Activated CD4-positive, alpha-beta T cell treated with anti-CD3 and anti-CD28 coated beads, Interleukin-2, amount 50 U/mL, for 16 hours (primary cell): ENCODE results near the gene PVALB.

ENCODE experiments used
- DNase-seq: peaks from one replicate; pipeline ENCODE4 v3.0.0-alpha.2; 2020

The PVALB gene

DNA sequence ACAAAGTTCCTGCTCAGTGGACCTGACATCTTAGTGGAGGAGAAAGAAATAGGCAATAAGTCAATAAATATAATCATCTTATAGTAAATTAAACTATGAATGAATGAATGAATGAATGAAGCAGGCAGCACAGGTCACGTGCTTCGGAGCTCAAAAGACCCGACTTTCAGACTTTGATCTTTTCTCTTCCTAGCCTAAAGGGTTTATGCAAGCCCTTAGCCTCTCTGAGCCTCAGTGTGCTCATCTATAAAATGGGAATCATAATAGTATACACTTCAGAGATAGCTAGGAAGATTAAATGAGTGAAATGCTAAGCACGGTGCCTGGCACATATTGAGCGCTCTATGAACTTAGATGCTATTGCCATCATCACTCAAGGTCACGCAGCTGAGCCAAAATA lies 7.5 kb downstream of the PVALB start:
- DNase-seq, result no peak

DNA sequence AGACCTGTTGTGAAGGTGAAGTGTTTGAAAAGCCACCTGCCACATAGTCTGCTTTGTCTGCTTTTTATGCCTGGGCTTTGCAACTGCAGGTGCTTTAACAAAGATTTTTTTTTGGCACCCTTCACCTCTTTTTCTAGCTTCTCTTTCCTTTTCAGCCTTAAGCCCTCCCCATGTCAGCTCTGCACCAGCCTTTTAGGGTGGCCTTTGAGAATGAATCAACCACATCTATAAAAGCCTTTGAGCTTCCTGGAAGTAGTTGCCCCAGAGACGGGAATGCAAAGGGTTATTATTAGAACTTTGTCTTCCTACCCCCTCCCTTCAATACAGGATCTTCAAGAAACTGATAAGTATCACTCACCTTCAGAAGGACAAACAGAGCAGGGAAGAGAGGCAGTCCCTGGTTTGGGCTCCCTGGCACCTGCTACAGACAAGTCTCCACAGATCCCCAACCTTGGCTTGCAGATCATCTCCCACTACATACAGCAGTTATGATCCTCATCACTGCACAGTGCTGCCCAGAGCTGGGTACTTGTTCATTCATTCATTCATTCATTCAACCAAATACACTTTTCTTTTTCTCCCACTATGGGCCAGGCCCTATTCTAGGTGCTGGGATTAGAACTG lies 8.0 kb downstream of the PVALB start:
- no peak for DNase-seq

DNA sequence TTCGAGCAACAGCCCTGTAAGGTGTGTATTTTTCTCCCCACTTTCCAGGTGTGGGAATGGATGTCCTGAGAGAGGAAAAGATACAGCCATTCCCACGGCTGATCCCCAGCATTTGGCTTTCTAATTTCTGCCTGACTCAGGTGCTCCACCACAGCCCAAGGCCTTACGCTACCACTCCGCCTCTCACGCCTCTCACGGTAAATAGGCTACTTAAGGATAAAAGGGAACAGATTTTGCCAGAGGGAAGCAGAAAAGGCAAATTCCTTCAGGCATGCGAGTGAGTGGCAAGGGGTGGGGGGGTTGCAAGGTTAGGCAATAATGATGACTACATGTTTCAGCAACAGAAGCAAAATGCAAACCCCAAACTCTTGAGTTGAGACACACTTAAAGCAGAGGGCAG lies 9.2 kb downstream of the PVALB start:
- DNase-seq, result no peak

DNA sequence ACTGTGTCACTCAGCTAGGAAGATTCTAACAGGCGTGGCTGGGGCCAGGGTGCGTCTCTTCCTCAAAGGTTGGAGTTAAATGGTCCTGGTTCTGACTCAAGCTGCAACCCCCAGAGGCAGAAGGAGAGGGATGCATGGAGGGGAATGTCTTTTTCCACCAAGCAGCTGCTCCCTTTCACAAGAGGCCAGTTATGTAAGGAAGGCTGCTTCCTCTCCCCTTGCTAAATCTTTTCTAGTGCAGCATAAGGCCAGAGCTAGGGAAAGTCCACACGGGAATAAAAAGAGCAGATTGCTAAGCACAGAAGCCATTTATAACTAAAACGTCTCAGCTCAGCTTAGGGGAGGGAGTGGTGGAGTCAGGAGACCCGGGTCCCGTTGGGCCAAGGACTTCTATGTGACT lies 10.0 kb downstream of the PVALB start:
- no peak for DNase-seq

DNA sequence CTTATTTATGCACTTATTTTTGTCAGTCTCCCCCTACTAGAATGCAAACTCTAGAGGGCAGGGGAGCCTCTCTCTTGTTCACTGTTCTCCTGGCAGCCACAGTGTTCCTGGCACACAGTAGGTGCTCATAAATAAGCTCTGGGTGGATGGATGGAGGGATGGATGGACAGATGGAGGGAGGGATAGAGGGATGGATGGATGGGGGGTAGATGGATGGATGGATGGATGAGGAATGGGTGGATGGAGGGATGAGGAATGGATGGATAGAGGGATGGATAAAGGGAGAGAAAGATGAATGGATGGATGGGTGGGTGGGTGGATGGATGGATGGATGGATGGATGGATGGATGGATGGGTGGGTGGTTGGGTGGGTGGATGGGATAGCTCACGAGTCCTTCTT lies 13.5 kb downstream of the PVALB start:
- DNase-seq, result no peak

DNA sequence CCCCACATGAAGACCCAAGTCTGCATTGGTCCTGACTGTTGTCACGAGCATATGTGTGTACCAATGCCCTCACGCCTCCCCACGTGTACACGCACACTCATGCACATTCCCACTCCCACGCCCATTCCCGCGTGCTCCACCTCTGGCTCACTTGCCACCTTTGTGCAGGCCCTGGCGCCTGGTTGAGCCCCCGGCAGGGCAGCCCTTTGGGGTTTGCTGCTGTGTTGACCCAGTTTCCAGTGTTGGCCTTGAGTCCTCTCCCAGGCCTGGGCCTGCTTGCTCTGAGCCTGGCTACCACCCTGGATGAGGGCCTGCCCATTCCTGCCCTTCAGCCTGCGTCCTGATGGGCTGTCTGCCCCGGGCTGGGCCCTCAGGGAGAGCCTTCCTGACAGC lies 18.2 kb downstream of the PVALB start:
- DNase-seq, result no peak

DNA sequence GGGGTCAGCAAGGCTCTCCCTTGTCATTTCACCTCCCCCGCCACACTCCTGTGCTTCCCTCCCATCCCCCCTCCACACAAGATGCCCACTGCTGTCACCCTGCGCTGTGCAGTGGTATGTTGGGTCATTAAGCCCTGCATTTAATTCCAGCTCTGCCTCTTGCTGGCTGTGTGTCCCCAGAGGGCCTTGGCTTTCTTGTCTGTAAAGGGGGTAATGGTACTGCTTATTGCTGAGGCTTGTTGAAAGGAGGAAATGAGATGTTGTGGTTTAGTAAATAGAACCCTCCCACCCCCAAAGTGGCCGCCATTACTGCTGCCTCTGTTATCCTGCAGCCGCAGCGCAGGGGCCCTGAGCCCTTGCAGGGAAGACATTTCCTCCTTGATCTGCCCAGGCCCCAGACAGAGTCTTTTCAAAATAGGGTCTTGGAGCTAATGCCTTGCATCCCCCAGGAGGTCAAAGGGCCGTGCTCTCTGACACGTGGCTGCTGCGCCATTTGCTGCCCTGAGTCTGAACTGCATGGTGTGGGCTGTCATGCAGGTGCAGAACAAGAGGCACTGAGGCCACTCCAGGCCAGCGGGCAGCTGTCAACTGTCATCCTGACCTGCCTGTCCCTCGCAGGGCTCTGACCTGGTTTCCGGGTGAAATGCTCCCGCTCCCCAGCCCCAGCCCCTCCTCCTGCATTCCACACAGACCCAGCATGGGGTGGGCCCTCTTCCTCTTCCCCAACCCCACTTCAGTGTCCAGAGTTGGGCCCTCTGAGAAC lies 18.7 kb downstream of the PVALB start:
- no peak for DNase-seq

DNA sequence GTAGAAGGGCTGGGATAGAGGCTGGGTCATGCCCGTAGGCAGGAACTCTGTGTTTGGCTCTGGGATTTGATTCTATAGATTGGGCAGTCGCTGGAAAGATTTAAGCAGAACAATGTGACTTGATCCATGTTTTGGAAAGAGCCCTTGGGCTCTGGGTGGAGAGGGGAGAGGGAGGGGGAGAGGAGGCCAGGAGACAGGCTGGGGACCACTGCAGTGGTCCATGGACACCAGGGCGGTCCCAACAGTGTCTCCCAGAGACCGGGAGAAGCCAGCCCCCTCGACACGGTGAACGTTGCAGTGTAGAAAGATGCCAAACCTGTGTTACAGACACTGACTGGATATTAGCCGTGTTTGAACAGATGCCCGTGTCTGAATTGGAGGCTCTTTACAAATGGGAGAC lies 19.5 kb downstream of the PVALB start:
- no peak for DNase-seq

DNA sequence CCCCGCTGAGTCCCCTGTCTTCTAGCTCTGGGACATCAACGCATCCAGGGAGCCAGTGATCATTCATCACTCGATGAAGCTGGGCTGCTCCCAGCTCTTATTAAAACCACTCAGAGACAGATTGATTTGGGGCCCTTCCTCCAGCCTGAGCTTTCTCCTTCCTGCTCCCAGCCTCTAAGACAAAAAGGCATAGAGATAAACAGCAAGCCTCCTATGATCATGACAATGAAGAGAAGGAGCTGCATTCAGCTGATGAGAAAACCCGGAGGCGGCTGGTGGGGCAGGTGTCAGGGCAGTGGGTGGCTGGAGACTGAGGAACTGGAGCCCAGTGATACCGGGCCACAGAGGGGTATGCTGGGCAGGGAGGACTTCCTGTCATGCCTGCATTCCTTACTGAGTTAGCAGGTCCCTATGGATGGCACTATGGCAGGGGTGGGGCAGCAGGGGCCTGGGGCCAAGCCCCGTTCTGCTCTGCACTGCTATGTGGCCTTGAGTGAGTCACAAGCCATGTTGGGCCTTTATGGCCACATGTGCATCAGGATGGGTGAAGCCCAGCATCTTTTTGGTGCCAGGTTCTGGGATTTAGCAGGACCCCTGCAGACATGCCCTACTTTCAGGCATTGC lies 20.2 kb downstream of the PVALB start:
- no peak for DNase-seq

DNA sequence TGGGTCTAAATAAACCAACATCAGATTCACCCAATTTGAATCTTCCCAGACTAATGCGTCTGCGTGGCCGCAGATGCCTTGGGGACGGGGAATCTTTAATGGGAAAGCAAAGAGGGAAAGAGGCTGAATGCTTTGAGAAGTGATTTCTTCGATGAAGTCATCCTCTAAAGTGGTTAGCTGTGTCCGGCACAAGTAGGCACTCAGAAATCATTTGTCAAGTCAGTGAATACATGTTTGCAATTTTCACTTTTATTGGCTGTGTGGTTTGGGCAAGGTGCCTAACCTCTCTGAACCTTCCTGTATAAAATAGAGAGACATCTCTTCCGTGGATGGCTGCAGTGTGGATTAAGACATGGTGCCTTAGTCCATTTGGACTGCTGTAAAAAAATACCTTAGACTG lies 21.2 kb downstream of the PVALB start:
- no peak for DNase-seq

DNA sequence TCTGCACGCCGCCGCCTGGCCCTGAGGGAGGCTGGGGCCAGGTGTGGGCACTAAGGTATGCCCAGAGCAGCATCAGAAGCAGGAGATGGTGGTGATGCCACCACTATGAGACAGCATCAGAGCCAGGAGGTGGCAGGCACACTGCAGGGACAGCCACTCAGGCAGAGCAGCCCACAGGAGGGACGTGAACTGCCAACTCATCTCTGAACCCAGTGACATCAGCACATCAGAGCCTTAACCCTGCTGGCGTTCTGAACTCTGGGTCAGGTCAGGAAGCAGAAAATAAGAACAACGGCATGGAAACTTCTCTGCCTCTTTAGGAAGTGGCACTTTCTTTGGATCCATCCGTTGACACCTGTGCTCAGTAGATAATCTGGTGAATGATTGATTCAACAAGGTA lies 26.2 kb downstream of the PVALB start:
- peak; percentile 83 for DNase-seq

DNA sequence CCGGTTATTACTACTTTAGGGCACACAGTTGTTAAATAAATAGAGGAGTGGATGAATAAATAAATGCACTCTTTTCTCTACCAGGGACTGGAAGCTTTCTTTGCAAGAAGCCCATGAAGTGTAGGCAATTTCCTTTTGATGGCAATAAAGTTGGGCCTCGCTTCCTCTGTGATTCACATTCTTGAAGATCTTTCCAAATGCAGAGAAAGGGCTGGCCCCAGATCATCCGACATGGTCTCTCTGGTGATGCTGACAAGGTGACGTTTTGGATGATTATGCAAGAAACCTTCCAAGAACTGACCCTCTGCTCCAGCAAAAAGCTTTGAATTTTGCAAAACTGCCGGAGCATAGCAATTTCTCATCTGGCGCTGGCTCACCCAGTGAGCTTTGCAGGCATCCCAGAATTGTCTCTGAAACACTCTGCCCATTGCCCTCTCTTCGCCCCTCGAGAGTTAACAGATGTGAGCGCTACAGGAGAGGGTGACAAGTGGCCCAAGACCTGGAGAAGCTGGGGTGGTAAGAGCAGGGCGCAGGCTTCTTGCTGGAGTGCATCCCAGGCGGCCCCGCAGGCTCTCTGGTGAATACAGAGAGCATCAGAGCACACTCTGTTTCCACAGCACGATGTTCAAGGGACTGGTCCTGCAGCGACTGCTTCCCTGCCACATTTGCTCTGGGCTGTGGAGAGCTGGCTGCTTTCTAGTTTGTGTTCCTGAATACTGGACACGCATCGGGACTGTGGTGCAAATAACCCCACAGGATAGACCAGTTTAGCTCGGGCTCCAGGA lies 29.4 kb downstream of the PVALB start:
- DNase-seq, result no peak

DNA sequence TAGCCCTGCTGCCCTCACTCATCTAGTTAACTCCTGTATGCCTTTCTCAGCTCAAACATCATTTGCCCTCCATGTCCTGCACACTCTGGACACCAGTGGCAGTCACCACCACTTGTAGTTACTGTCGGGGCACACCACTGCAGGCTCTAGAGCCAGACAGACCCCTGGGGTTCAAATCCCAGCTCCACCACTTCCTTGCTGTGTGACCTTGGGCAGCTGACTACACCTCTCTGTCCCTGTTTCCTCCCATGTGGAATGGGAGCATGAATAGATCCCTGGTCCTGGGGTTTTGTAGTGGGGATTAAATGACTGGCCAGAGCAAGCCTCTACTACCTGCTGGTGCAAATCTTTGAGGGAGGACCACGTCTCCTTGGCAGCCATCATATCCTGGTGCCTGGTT lies 33.1 kb downstream of the PVALB start:
- no peak for DNase-seq

DNA sequence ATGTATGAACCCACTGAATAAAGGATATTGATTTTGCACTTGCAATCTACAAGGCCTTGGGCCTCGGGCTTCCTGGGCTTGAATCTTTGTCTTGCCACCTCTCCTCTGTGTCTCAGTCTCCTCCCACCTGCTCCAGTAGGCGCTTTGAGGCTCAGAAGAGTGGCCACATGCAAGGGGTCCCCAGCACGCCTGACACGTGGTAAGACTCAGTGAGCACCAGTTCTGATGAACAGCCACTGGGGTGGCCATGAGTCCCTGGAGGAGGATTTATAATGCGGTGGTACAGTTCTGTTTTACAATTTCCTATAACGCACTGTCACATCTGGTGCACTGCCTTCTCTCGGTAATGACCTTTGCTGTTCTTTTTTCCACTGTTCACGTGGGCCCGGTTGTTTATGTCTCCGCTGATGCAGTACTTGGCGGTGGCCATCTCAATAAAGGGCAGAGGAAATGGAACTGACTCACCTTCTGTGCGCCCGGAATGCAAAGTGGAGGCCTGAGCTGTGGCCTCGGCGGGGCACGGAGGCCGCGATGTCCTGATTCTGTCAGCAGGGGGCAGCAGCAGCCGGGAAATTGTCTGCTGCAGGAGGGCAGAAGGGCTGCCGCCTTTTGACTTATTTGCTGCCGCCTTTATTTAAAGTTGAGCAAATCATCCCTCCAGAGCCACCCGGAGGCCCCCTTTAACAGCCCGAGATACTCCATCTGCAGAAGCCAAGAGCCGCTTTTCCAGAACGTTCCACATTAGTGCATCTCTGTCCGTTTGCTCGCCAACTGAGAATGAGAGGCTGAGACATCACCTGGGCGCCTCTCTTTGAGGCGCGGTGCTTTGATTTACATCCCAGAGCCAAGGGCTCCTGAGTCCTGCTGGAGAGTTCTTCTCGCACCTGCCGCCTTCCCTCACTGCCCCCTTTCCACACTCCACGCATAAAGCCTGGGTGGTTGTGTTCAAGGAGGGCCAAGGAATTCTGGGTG lies 34.9 kb downstream of the PVALB start:
- peak; percentile 91 for DNase-seq

DNA sequence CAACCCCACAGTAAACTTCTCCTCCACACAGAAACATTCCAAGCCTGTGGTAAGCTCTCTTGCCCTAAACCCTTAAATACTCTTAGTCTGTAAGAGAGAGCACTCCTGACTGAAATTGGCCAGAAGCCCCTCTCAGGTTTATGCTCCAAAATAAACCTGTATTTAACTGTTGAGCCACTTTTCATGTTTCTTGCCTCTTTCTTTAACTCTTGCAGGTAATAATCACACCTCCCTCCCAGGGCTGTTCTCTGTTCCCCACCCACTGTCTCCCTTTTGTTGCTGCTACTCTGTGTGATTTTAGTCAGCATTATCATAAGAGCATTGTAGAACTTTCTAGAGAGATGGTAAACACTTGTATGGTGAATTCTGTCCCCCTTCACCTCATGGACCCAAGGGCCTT lies 38.8 kb downstream of the PVALB start:
- no peak for DNase-seq

DNA sequence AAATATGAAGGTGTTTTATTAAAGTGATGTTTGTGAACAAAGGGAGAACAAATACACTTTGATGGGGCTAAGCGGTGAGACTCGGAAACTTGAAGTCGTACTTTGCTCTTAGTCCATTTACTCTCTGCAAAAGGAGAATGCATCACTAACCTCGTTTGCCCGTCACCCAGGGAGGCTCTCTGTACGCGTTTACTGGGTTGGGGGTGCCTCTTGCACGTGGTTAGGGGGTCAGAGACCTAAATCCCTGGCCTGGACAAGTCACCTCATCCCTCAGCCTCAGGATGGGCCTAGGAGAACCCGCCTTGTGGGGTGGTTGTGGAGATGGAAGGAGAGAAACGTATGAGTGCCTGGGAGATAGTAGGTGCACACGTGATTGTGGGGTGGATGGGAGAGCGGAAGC lies 40.1 kb downstream of the PVALB start:
- DNase-seq, result no peak

DNA sequence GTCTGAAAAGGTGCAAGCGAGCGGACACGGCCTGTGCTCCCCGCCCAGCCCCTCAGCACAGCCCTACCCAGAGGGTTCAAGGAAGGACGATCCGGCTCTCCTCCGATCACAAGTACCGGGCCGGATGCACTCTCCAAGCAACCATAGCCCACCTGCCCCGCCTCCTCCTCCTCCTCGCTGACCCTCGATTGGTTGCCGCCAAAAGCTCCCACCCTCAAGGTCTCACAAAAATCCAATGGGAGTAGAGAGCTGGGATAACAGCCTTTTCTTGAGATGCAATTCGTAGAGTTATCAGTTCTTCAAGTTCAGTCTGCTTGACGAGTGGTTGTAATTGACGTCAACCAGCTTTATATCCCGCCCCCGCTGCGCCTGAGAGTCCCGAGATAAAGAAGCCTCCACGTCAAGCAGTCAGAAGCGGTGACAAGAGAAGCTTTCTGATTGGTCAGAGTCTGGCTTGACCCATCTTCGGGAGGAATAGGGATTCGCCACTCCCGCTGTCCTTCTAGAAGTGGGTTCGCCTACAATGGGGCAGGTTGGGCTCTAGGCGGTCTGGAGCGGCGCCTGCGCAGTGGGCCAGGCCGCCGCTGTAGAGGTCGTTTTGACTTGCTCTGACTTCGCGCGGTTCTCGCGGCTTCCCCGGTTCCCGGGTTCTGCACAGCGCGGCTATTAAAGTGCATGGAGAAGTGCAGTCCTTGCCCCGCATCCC lies 40.7 kb downstream of the PVALB start, which contains the start of gene IFT27:
Gene IFT27, minus strand, starts transcription at position 156 of the 706 bp plus-strand sequence. CDS start 412 bp downstream, outside the sequence.
- DNase-seq, result peak; percentile 100

DNA sequence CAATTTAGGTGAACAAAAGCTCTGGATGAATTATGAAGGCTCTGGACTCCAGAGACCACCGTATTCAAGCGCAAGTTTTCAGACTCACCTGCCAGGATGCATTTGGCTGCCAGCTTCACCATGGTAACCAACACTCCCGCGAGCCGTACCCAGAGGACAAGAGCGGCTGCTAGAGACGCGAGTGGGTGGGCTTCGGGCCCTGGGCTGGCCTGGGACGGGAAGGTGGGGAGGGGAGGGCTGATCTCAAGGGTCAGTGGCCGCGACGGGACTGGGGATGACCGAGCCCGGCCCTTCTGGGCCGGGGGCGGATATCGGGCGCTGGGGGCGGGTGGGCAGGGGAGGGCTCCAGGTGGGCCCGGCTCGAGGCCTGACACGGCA lies 41.3 kb downstream of the PVALB start:
- DNase-seq, result peak; percentile 27

DNA sequence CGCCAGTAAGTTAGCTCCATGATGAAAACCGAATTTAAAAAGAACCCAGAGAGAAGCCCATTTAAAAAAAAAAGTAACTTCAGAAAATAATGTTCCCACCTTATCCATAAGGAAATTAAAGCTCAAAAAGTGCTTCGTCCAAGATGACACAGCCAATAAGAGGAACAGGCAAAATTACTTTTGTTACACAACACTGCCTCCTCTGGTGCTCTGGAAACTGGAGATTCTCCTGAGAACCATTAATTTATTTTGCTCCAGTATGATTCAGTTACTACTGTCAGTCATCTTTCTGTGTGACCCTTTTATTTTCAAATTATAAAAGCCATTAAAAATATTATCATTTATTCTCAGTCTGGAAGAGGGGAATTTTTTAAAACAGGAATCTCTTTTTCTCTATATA lies 42.9 kb downstream of the PVALB start:
- DNase-seq, result peak; percentile 14

DNA sequence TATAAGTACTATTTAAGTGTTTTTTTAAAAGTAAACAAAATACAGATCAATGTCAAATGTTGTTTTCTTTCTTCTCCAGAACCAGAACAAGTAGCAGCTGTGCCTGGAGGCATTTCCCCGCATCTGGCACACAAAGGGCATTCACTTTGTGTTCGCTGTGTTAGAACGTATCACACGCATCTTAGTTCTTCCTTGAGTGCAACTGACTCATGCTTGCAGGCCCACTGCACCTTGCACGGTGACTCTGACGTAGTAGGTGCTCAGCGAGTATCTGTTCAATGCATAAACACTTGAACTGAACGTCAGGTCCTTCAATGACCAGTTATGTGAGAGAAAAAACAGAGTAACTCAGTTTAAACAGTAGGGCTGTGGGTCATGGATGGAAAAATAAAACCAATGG lies 44.4 kb downstream of the PVALB start:
- DNase-seq, result no peak

DNA sequence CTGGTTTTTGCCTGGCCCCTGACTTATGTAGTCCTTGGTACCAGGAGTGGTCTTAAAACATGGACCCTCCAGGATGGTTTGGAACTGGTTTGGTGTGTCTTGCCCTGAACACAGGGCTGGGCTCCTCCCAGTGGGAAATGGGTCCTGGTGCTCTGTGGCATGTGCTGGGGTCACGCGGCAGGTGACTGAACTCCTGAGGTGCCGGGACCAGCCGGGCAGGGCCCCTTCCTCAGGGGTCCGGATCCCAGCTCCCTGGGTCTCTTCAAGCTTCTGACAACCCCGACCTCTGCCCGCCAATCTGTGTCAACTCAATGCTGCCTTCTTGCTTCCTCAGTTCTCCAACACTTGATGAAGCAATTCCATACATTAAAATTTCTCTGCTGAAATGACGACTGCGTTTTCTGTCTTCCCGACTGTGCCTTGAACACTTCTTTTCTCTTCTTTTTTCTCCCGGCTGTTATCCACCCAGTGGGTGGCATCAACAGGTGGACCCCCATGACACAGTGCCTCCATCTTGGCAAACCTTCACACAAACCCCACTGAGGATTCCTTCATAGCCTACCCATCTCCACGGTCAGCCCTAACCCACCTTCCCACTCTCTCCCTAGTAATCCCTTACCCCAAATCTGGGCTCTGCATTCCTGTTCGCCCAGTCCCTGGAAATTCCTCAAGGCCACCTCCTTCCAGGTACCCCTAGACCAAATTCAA lies 45.3 kb downstream of the PVALB start:
- DNase-seq, result no peak
